ENCODE results near the gene CHPT1.

The CHPT1 gene

GRCh38 chr12:101747697-101748096, 50.3 kb downstream of the CHPT1 start:
- Histone ChIP-seq H3K4me1 (ENCODE audit: control insufficient read depth, low read depth, low read length) (no peaks in the 10 kb centered on the region), H3K36me3 (ENCODE audit: control insufficient read depth, insufficient read depth, low read length) (no peaks in the 10 kb centered on the region), H3K79me2 (ENCODE audit: control insufficient read depth, insufficient read depth, low read length) (no peaks in the 10 kb centered on the region), H3K56ac (ENCODE audit: low read length) (no peak overlapping the region), H3K79me1 (ENCODE audit: low read length) (no peaks in the 10 kb centered on the region), H3K27me3 (ENCODE audit: insufficient read depth, low read length, poor library complexity) (no peaks in the 10 kb centered on the region), H3K4me3 (ENCODE audit: low read length) (no peak overlapping the region), H3K4ac (ENCODE audit: low read depth, low read length) (no peak overlapping the region), H3K9ac (ENCODE audit: low read length) (no peak overlapping the region), H3K4me2 (ENCODE audit: low read length) (no peak overlapping the region), H2BK5ac (ENCODE audit: low read length) (no peak overlapping the region), H2BK15ac (replicated peaks; ENCODE audit: low read depth) (no peak overlapping the region), H3K23ac (ENCODE audit: low read length) (no peak overlapping the region), H3K18ac (ENCODE audit: low read length) (no peak overlapping the region), H2BK120ac (ENCODE audit: low read depth, low read length) (no peak overlapping the region), H3K27ac (ENCODE audit: low read depth, low read length) (no peak overlapping the region), H4K8ac (ENCODE audit: low read depth, low read length) (no peak overlapping the region), H2AK5ac (ENCODE audit: low read length) (no peak overlapping the region), H4K5ac (ENCODE audit: low read length) (no peak overlapping the region)
- DNase-seq, result no peak
- WGBS (ENCODE audit: extremely low coverage, insufficient coverage, low lambda C conversion rate), result no CpG with 5 or more reads among the region's 1 CpG

GRCh38 chr12:101748907-101749306, 51.5 kb downstream of the CHPT1 start:
- no peaks in the 10 kb centered on the region for H3K79me1 ChIP-seq (ENCODE audit: low read length)
- H2BK5ac ChIP-seq (ENCODE audit: low read length), result no peak overlapping the region
- no CpG with 5 or more reads among the region's 1 CpG for WGBS (ENCODE audit: extremely low coverage, insufficient coverage, low lambda C conversion rate)
- no peak overlapping the region for H2BK15ac ChIP-seq (replicated peaks; ENCODE audit: low read depth)
- no peak overlapping the region for H4K5ac ChIP-seq (ENCODE audit: low read length)
- H3K4me3 ChIP-seq (ENCODE audit: low read length), result no peak overlapping the region
- H3K18ac ChIP-seq (ENCODE audit: low read length), result no peak overlapping the region
- H3K56ac ChIP-seq (ENCODE audit: low read length), result no peak overlapping the region
- H3K4me2 ChIP-seq (ENCODE audit: low read length), result no peak overlapping the region
- H3K23ac ChIP-seq (ENCODE audit: low read length), result no peak overlapping the region
- H3K36me3 ChIP-seq (ENCODE audit: control insufficient read depth, insufficient read depth, low read length), result no peaks in the 10 kb centered on the region
- no peak overlapping the region for H2BK120ac ChIP-seq (ENCODE audit: low read depth, low read length)
- no peak overlapping the region for H2AK5ac ChIP-seq (ENCODE audit: low read length)
- no peak overlapping the region for H3K9ac ChIP-seq (ENCODE audit: low read length)
- no peak overlapping the region for H4K8ac ChIP-seq (ENCODE audit: low read depth, low read length)
- H3K27ac ChIP-seq (ENCODE audit: low read depth, low read length), result no peak overlapping the region
- no peak overlapping the region for H3K4ac ChIP-seq (ENCODE audit: low read depth, low read length)
- H3K79me2 ChIP-seq (ENCODE audit: control insufficient read depth, insufficient read depth, low read length), result no peaks in the 10 kb centered on the region
- no peaks in the 10 kb centered on the region for H3K27me3 ChIP-seq (ENCODE audit: insufficient read depth, low read length, poor library complexity)
- H3K4me1 ChIP-seq (ENCODE audit: control insufficient read depth, low read depth, low read length), result no peaks in the 10 kb centered on the region
- DNase-seq, result no peak

GRCh38 chr12:101749657-101750056, 52.2 kb downstream of the CHPT1 start:
- no CpG with 5 or more reads among the region's 4 CpGs for WGBS (ENCODE audit: extremely low coverage, insufficient coverage, low lambda C conversion rate)
- no peaks in the 10 kb centered on the region for H3K36me3 ChIP-seq (ENCODE audit: control insufficient read depth, insufficient read depth, low read length)

GRCh38 chr12:101750152-101750551, 52.7 kb downstream of the CHPT1 start:
- H3K23ac ChIP-seq (ENCODE audit: low read length), result no peak overlapping the region
- no peak overlapping the region for H4K8ac ChIP-seq (ENCODE audit: low read depth, low read length)
- H2AK5ac ChIP-seq (ENCODE audit: low read length), result no peak overlapping the region
- no peak overlapping the region for H2BK15ac ChIP-seq (replicated peaks; ENCODE audit: low read depth)
- H3K9ac ChIP-seq (ENCODE audit: low read length), result no peak overlapping the region
- no peaks in the 10 kb centered on the region for H3K4me1 ChIP-seq (ENCODE audit: control insufficient read depth, low read depth, low read length)
- no peak overlapping the region for H4K5ac ChIP-seq (ENCODE audit: low read length)
- H3K4me3 ChIP-seq (ENCODE audit: low read length), result no peak overlapping the region
- H3K36me3 ChIP-seq (ENCODE audit: control insufficient read depth, insufficient read depth, low read length), result no peaks in the 10 kb centered on the region
- H3K27ac ChIP-seq (ENCODE audit: low read depth, low read length), result no peak overlapping the region
- H3K4me2 ChIP-seq (ENCODE audit: low read length), result no peak overlapping the region
- no peak overlapping the region for H2BK5ac ChIP-seq (ENCODE audit: low read length)
- no peak overlapping the region for H3K4ac ChIP-seq (ENCODE audit: low read depth, low read length)
- no peaks in the 10 kb centered on the region for H3K79me2 ChIP-seq (ENCODE audit: control insufficient read depth, insufficient read depth, low read length)
- H3K56ac ChIP-seq (ENCODE audit: low read length), result no peak overlapping the region
- WGBS (ENCODE audit: extremely low coverage, insufficient coverage, low lambda C conversion rate), result no CpG with 5 or more reads among the region's 4 CpGs
- no peaks in the 10 kb centered on the region for H3K79me1 ChIP-seq (ENCODE audit: low read length)
- no peaks in the 10 kb centered on the region for H3K27me3 ChIP-seq (ENCODE audit: insufficient read depth, low read length, poor library complexity)
- DNase-seq, result no peak
- H3K18ac ChIP-seq (ENCODE audit: low read length), result no peak overlapping the region
- no peak overlapping the region for H2BK120ac ChIP-seq (ENCODE audit: low read depth, low read length)

More at GRCh38 chr12:101749657-101750056, 52.2 kb downstream of the CHPT1 start:
- H3K23ac ChIP-seq (ENCODE audit: low read length), result no peak overlapping the region
- no peak overlapping the region for H3K27ac ChIP-seq (ENCODE audit: low read depth, low read length)
- DNase-seq, result no peak
- H4K8ac ChIP-seq (ENCODE audit: low read depth, low read length), result no peak overlapping the region
- no peaks in the 10 kb centered on the region for H3K79me2 ChIP-seq (ENCODE audit: control insufficient read depth, insufficient read depth, low read length)
- no peak overlapping the region for H3K4me3 ChIP-seq (ENCODE audit: low read length)
- H3K79me1 ChIP-seq (ENCODE audit: low read length), result no peaks in the 10 kb centered on the region
- no peak overlapping the region for H3K56ac ChIP-seq (ENCODE audit: low read length)
- no peak overlapping the region for H3K18ac ChIP-seq (ENCODE audit: low read length)
- H3K4me2 ChIP-seq (ENCODE audit: low read length), result no peak overlapping the region
- no peak overlapping the region for H2AK5ac ChIP-seq (ENCODE audit: low read length)
- H2BK15ac ChIP-seq (replicated peaks; ENCODE audit: low read depth), result no peak overlapping the region
- no peak overlapping the region for H3K9ac ChIP-seq (ENCODE audit: low read length)
- no peak overlapping the region for H2BK5ac ChIP-seq (ENCODE audit: low read length)
- H3K4ac ChIP-seq (ENCODE audit: low read depth, low read length), result no peak overlapping the region
- H3K4me1 ChIP-seq (ENCODE audit: control insufficient read depth, low read depth, low read length), result no peaks in the 10 kb centered on the region
- H4K5ac ChIP-seq (ENCODE audit: low read length), result no peak overlapping the region
- H3K27me3 ChIP-seq (ENCODE audit: insufficient read depth, low read length, poor library complexity), result no peaks in the 10 kb centered on the region
- no peak overlapping the region for H2BK120ac ChIP-seq (ENCODE audit: low read depth, low read length)

GRCh38 chr12:101759396-101760047, 62.1 kb downstream of the CHPT1 start:
- H3K56ac ChIP-seq (ENCODE audit: low read length), result no peak overlapping the region
- no peak overlapping the region for H2AK5ac ChIP-seq (ENCODE audit: low read length)
- no CpG with 5 or more reads among the region's 5 CpGs for WGBS (ENCODE audit: extremely low coverage, insufficient coverage, low lambda C conversion rate)
- no peak overlapping the region for H3K4me2 ChIP-seq (ENCODE audit: low read length)
- H3K79me1 ChIP-seq (ENCODE audit: low read length), result no peaks in the 10 kb centered on the region
- DNase-seq, result peak; percentile 37
- no peak overlapping the region for H4K8ac ChIP-seq (ENCODE audit: low read depth, low read length)
- no peak overlapping the region for H3K4me3 ChIP-seq (ENCODE audit: low read length)
- no peak overlapping the region for H3K18ac ChIP-seq (ENCODE audit: low read length)
- no peaks in the 10 kb centered on the region for H3K4me1 ChIP-seq (ENCODE audit: control insufficient read depth, low read depth, low read length)
- no peak overlapping the region for H3K23ac ChIP-seq (ENCODE audit: low read length)
- no peaks in the 10 kb centered on the region for H3K36me3 ChIP-seq (ENCODE audit: control insufficient read depth, insufficient read depth, low read length)
- no peak overlapping the region for H3K4ac ChIP-seq (ENCODE audit: low read depth, low read length)
- H2BK5ac ChIP-seq (ENCODE audit: low read length), result no peak overlapping the region
- no peaks in the 10 kb centered on the region for H3K27me3 ChIP-seq (ENCODE audit: insufficient read depth, low read length, poor library complexity)
- no peak overlapping the region for H3K27ac ChIP-seq (ENCODE audit: low read depth, low read length)
- H4K5ac ChIP-seq (ENCODE audit: low read length), result no peak overlapping the region
- H3K79me2 ChIP-seq (ENCODE audit: control insufficient read depth, insufficient read depth, low read length), result no peaks in the 10 kb centered on the region
- H3K9ac ChIP-seq (ENCODE audit: low read length), result no peak overlapping the region
- no peak overlapping the region for H2BK15ac ChIP-seq (replicated peaks; ENCODE audit: low read depth)
- H2BK120ac ChIP-seq (ENCODE audit: low read depth, low read length), result no peak overlapping the region

- no peak overlapping the region for H4K5ac ChIP-seq (ENCODE audit: low read length)
- H3K9ac ChIP-seq (ENCODE audit: low read length), result no peak overlapping the region
- no peak overlapping the region for H3K4ac ChIP-seq (ENCODE audit: low read depth, low read length)
- no peak overlapping the region for H3K27ac ChIP-seq (ENCODE audit: low read depth, low read length)
- no peak overlapping the region for H3K4me2 ChIP-seq (ENCODE audit: low read length)
- no CpG with 5 or more reads among the region's 5 CpGs for WGBS (ENCODE audit: extremely low coverage, insufficient coverage, low lambda C conversion rate)
- H3K79me2 ChIP-seq (ENCODE audit: control insufficient read depth, insufficient read depth, low read length), result no peaks in the 10 kb centered on the region
- no peak for DNase-seq
- no peaks in the 10 kb centered on the region for H3K4me1 ChIP-seq (ENCODE audit: control insufficient read depth, low read depth, low read length)
- no peak overlapping the region for H2BK120ac ChIP-seq (ENCODE audit: low read depth, low read length)
- no peaks in the 10 kb centered on the region for H3K27me3 ChIP-seq (ENCODE audit: insufficient read depth, low read length, poor library complexity)
- no peak overlapping the region for H3K18ac ChIP-seq (ENCODE audit: low read length)
- H3K4me3 ChIP-seq (ENCODE audit: low read length), result no peak overlapping the region
- no peaks in the 10 kb centered on the region for H3K36me3 ChIP-seq (ENCODE audit: control insufficient read depth, insufficient read depth, low read length)
- H4K8ac ChIP-seq (ENCODE audit: low read depth, low read length), result no peak overlapping the region
- no peak overlapping the region for H3K56ac ChIP-seq (ENCODE audit: low read length)
- no peak overlapping the region for H2AK5ac ChIP-seq (ENCODE audit: low read length)
- no peaks in the 10 kb centered on the region for H3K79me1 ChIP-seq (ENCODE audit: low read length)
- no peak overlapping the region for H2BK5ac ChIP-seq (ENCODE audit: low read length)
- no peak overlapping the region for H3K23ac ChIP-seq (ENCODE audit: low read length)
- no peak overlapping the region for H2BK15ac ChIP-seq (replicated peaks; ENCODE audit: low read depth)
These were observed 63.9 kb downstream of the CHPT1 start for GRCh38 chr12:101761350-101761749.

Data from mesendoderm (in vitro differentiated cells).